Measurements from ENCODE around the gene TOR1A. TPM values are rescaled to one million over a fixed set of nuclear protein-coding genes. Genes with fewer than 3 reads are reported as not detected.
A peak's percentile ranks its signal among the peaks of the same experiment; 100 is the strongest.

Gene TOR1A
- total RNA-seq, 4 donors from 2014 or later = 28.9 to 49.6 (median 39.8) TPM

GRCh38 chr9:129826344-129826743 is 2.4 kb upstream of the TOR1A start:
- DNase-seq = no peak
- H3K27ac ChIP-seq = no peak overlapping the region
- no peaks in the 10 kb centered on the region for H3K27me3 ChIP-seq

DNA sequence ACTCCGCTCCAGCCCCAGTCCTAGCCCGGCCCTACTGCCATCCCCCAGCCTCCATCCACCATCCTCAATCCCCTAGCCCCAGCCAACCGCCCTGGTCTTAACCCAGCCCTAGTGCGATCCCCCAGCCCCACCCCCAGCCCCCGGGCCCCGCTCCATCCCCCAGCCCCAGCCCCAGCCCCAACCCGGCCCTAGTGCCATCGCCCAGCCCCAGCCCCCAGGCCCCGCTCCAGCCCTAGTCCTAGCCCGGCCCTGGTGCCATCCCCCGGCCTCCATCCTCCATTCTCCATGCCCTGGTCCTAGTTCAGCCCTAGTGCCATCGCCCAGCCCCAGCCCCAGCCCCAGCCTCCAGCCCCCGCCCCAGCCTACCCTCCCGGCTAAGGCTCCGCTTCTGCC is 398 bp downstream of the TOR1A start:
- peaks cover 0 to 54% (median 0%) of the 10 kb centered on the region in 3 donors for H3K36me3 ChIP-seq
- no peaks in the 10 kb centered on the region for H3K9me3 ChIP-seq
- no peak for DNase-seq
- peaks cover 0 to 10% (median 0%) of the 10 kb centered on the region in 4 donors for H3K4me1 ChIP-seq
- peak overlapping the region; percentile 79 to 94 (median 92) for H3K4me3 ChIP-seq
- TF ChIP-seq POLR2A (IDR thresholded peaks at IDR 0.05) = no peak
- no peak for TF ChIP-seq CTCF (IDR thresholded peaks at IDR 0.05)
- H3K27me3 ChIP-seq = no peaks in the 10 kb centered on the region
- H3K27ac ChIP-seq = peak overlapping the region; percentile 68 to 91 (median 84)

More at GRCh38 chr9:129826344-129826743, 2.4 kb upstream of the TOR1A start:
- no peak overlapping the region for H3K4me3 ChIP-seq
- peaks cover 0 to 57% (median 0%) of the 10 kb centered on the region in 3 donors for H3K36me3 ChIP-seq
- no peak for TF ChIP-seq POLR2A (IDR thresholded peaks at IDR 0.05)
- H3K9me3 ChIP-seq = no peaks in the 10 kb centered on the region
- peaks cover 0 to 10% (median 0%) of the 10 kb centered on the region in 4 donors for H3K4me1 ChIP-seq

DNA sequence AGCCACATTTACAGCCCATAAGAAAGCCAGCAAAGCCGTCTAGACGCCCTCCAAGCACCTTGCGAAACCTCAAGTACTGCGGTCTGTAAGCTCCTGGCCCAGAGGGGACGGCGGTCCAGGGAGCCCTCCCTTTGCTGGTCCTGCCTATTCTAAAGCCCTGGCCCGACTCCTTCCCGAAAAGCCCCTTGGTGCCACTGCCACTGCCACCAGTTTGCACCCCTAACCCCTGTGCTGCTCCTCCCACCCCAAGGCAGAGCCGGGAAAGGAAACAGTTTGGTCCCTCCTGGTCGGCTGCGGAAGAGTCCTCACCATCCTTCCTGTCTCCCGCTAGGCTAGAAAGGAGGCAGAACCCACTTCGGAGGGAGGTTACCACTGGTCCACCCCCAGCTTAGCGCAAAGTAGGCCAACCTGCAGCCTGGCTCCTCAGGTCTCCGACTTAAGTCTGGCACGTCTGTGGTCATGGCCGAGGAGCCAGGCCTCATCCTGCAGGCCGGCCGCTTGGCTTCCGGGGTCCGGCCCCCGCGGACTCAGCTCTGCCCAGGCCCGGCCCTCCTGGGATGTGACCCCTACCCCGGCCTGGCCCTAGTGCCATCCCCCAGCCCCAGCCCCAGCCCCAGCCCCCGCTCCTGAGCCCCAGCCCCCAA is 916 bp downstream of the TOR1A start:
- H3K4me1 ChIP-seq = peaks cover 0 to 10% (median 0%) of the 10 kb centered on the region in 4 donors
- peak overlapping the region; percentile 68 to 91 (median 84) for H3K27ac ChIP-seq
- H3K36me3 ChIP-seq = peaks cover 0 to 54% (median 0%) of the 10 kb centered on the region in 3 donors
- no peak for TF ChIP-seq CTCF (IDR thresholded peaks at IDR 0.05)
- TF ChIP-seq POLR2A (IDR thresholded peaks at IDR 0.05) = no peak
- peak overlapping the region; percentile 79 to 94 (median 92) for H3K4me3 ChIP-seq
- DNase-seq = peak in 1 of 3 donors; percentile 55
- H3K9me3 ChIP-seq = no peaks in the 10 kb centered on the region
- H3K27me3 ChIP-seq = no peaks in the 10 kb centered on the region

- Histone ChIP-seq H3K4me1 (peaks cover 0 to 10% (median 0%) of the 10 kb centered on the region in 4 donors), H3K36me3 (peaks cover 0 to 80% (median 0%) of the 10 kb centered on the region in 3 donors), H3K9me3 (no peaks in the 10 kb centered on the region), H3K27me3 (no peaks in the 10 kb centered on the region), H3K4me3 (no peak overlapping the region), H3K27ac (no peak overlapping the region)
- TF ChIP-seq CTCF (IDR thresholded peaks at IDR 0.05) (no peak), POLR2A (IDR thresholded peaks at IDR 0.05) (no peak)
- DNase-seq = no peak
Measured at GRCh38 chr9:129816501-129817435, 7.2 kb downstream of the TOR1A start.

DNA sequence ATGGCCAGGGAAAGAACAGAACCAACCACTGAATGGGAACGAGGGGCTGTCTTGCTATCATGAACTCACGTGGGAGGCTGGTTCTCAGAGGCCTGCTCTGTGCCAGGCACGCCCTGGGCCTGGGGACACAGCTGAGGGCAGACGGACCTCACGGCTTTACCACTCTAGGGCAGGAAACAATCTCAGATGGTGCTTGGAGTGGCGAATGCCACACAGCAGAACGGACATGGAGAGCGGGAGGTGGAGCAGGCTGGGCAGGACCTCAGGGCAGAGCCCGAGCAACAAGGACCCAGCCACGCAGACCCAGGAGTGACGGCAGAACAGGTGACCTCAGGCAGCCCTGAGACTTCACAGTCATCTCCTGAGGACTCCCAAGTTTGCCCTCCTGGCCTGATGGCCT is 8.7 kb downstream of the TOR1A start:
- Histone ChIP-seq H3K4me1 (peaks cover 0 to 20% (median 0%) of the 10 kb centered on the region in 4 donors), H3K27ac (no peak overlapping the region), H3K36me3 (peaks cover 0 to 66% (median 0%) of the 10 kb centered on the region in 3 donors), H3K27me3 (no peaks in the 10 kb centered on the region), H3K9me3 (no peaks in the 10 kb centered on the region), H3K4me3 (no peak overlapping the region)
- no peak for DNase-seq
- no peak for TF ChIP-seq CTCF (IDR thresholded peaks at IDR 0.05)
- no peak for TF ChIP-seq POLR2A (IDR thresholded peaks at IDR 0.05)

All from Peyer's patch (tissue), 4 donors.